DOHH2 (cell line): ENCODE results near the gene CKM.

Experiments used
- H3F3A ChIP-seq: fragments of 200-600 bp; sonication (generic), shearing (Covaris generic); 2 replicates; pipeline ENCODE4 v1.6.0; 2016; ENCODE audit warnings: antibody characterized with exemption, mild to moderate bottlenecking; ENCODE audit not compliant: control insufficient read depth, insufficient read depth
- H3K27ac ChIP-seq: fragments of 200-600 bp; sonication (generic); 2 replicates; pipeline ENCODE4 v1.5.1; 2014; ENCODE audit warnings: low read depth, mild to moderate bottlenecking, low read length, moderate library complexity
- H3K27me3 ChIP-seq: fragments of 200-600 bp; sonication (generic); 2 replicates; pipeline ENCODE4 v1.6.1; 2014; ENCODE audit warnings: mild to moderate bottlenecking, low read length, mixed read lengths; ENCODE audit not compliant: control insufficient read depth
- H3K36me3 ChIP-seq: fragments of 200-600 bp; sonication (generic); 2 replicates; pipeline ENCODE4 v1.6.1; 2014; ENCODE audit warnings: mild to moderate bottlenecking, low read length, moderate library complexity, mixed read lengths; ENCODE audit not compliant: control insufficient read depth
- H3K4me1 ChIP-seq: fragments of 200-600 bp; sonication (generic); 2 replicates; pipeline ENCODE4 v1.6.1; 2014; ENCODE audit warnings: mild to moderate bottlenecking, low read length, mixed read lengths; ENCODE audit not compliant: control insufficient read depth
- H3K4me2 ChIP-seq: fragments of 200-600 bp; sonication (generic); 2 replicates; pipeline ENCODE4 v1.6.0; 2014; ENCODE audit warnings: mild to moderate bottlenecking, low read length, moderate library complexity
- H3K4me3 ChIP-seq: fragments of 200-600 bp; sonication (generic); 2 replicates; pipeline ENCODE4 v1.5.1; 2014; ENCODE audit warnings: mild to moderate bottlenecking, low read length, mixed read lengths
- H3K79me2 ChIP-seq: fragments of 200-600 bp; sonication (generic); 2 replicates; pipeline ENCODE4 v1.6.1; 2014; ENCODE audit warnings: mild to moderate bottlenecking, low read length, mixed read lengths; ENCODE audit not compliant: control insufficient read depth
- H3K9me2 ChIP-seq: fragments of 200-600 bp; sonication (generic); replicated peaks from 2 replicates; pipeline ENCODE4 v1.6.1; 2014; ENCODE audit warnings: mild to moderate bottlenecking, low read length, mixed read lengths; ENCODE audit not compliant: control insufficient read depth
- H3K9me3 ChIP-seq: fragments of 200-600 bp; sonication (generic); 2 replicates; pipeline ENCODE4 v1.6.1; 2014; ENCODE audit warnings: antibody characterized with exemption, low read length, mixed read lengths; ENCODE audit not compliant: control insufficient read depth, insufficient read depth
- H4K20me1 ChIP-seq: fragments of 200-600 bp; sonication (generic); 2 replicates; pipeline ENCODE4 v1.6.0; 2014; ENCODE audit warnings: low read depth, mild to moderate bottlenecking, antibody characterized with exemption, low read length, moderate library complexity; ENCODE audit not compliant: control insufficient read depth, insufficient read depth
- CTCF ChIP-seq: fragments of 200-600 bp; sonication (generic); IDR thresholded peaks from one replicate; pipeline ENCODE4 v1.5.1; 2014; ENCODE audit warnings: antibody characterized with exemption, mild to moderate bottlenecking, low read depth, low read length; ENCODE audit not compliant: poor library complexity, severe bottlenecking
- EZH2phosphoT487 ChIP-seq: fragments of 200-600 bp; sonication (generic); IDR thresholded peaks from 2 replicates; pipeline ENCODE4 v1.6.1; 2017; ENCODE audit warnings: borderline replicate concordance, mild to moderate bottlenecking, antibody characterized with exemption, low read length, moderate library complexity, mixed read lengths

CKM gene

DNA sequence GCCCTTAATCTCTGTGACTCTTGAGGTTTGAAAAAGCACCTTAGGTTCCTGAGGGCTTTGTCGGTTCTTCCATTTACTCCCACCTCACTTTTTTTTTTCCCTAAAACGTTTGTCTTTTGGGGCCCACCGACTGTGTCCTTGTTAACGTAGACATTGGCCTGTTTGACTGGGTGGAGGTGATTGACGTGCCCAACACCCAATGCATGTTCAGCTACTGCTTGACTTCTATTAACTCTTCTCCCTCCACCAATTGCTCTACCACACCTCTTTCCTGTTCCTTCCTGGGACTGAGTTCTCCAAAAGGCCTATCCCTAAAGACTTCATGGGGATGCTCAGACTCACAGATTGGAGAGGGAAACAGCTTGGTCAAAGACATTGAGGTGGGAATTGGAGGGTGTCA, 17.3 kb downstream of the CKM start:
- H3K4me1 ChIP-seq = no peaks in the 10 kb centered on the region
- no peaks in the 10 kb centered on the region for H3K9me3 ChIP-seq
- H3K9me2 ChIP-seq = no peaks in the 10 kb centered on the region
- H3K27me3 ChIP-seq = no peaks in the 10 kb centered on the region
- H3K4me2 ChIP-seq = no peak overlapping the region
- no peaks in the 10 kb centered on the region for H3K79me2 ChIP-seq
- H3F3A ChIP-seq = no peaks in the 10 kb centered on the region
- no peaks in the 10 kb centered on the region; the same call in 1 of the 2 replicates for H4K20me1 ChIP-seq
- no peak overlapping the region for H3K27ac ChIP-seq
- TF ChIP-seq EZH2phosphoT487 (no peak), CTCF (no peak)
- H3K36me3 ChIP-seq = no peaks in the 10 kb centered on the region
- no peak overlapping the region for H3K4me3 ChIP-seq

DNA sequence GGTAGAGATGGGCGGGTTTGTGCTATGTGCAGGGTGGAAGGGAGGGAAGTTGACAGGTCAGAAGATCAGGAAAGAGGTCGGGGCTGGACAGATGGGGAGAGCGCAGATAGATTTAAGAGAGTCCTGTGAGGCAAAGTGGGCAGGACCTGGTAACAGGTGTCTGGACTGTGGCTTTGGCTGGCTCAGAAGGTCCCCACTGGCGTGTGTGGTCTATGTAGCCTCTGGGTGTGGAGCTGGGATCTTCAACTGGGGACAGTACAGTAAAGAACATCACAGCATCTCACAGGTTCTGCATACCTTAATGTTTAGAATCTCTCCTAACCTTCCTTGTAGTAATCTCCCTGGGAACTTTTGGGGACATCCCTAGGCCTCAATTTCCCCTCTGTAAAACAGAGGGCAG, 17.7 kb downstream of the CKM start:
- Histone ChIP-seq H3K4me1 (no peaks in the 10 kb centered on the region), H3K9me3 (no peaks in the 10 kb centered on the region), H3K9me2 (no peaks in the 10 kb centered on the region), H3K4me3 (no peak overlapping the region), H3K27me3 (no peaks in the 10 kb centered on the region), H3K27ac (no peak overlapping the region), H3K36me3 (no peaks in the 10 kb centered on the region), H3K4me2 (no peak overlapping the region), H3F3A (no peaks in the 10 kb centered on the region), H4K20me1 (no peaks in the 10 kb centered on the region; the same call in 1 of the 2 replicates), H3K79me2 (no peaks in the 10 kb centered on the region)
- no peak for TF ChIP-seq CTCF
- no peak for TF ChIP-seq EZH2phosphoT487

DNA sequence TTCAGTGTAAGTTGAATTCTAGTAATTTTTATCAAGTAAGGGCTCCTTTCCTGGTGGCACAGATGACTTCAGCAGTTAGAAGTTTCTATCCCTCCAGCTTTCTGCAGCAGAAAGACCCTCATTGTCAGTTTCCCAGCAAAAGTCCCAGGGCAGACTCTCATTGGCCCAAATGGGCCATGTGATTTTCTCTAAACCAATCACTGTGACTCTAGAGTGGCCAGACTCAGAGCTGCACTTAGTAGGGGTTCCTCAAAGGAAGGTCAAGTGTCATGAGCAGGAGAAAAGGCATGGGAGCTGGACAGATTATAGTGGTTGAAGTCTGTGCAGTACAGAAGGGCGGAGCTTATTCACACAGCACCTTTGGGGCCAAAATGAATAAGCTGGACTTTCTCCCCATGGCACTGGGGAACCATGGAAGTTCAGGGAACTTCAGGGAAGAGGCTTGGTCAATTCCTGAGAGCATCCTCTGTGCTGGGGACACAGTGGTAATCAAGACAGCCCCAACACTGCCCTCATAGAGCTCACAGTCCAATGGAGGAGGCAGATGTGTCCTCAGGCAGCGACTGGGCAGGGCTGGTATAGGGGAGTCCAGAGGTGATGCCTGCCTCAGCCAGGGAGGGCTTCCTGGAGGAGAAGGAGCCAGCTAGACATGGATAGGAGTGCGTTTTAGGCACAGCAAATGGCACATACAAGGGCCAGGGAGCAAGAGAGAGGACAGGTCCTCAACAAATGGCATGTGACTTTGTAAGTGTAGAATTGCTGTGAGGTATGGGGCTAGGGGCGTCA, 18.3 kb downstream of the CKM start:
- Histone ChIP-seq H3K36me3 (no peaks in the 10 kb centered on the region), H3K4me2 (no peak overlapping the region), H3K9me2 (no peaks in the 10 kb centered on the region), H3K27ac (no peak overlapping the region), H3K4me3 (no peak overlapping the region), H3K9me3 (no peaks in the 10 kb centered on the region), H4K20me1 (no peaks in the 10 kb centered on the region; the same call in 1 of the 2 replicates), H3K4me1 (no peaks in the 10 kb centered on the region), H3F3A (no peaks in the 10 kb centered on the region), H3K27me3 (no peaks in the 10 kb centered on the region), H3K79me2 (no peaks in the 10 kb centered on the region)
- TF ChIP-seq CTCF (no peak), EZH2phosphoT487 (no peak)
